Stimulated activated CD4-positive, alpha-beta T cell treated with anti-CD3 and anti-CD28 coated beads, Interleukin-1b, Interleukin-23, amount 100 ng/mL, for 1 hour (primary cell): Measurements from ENCODE around the gene FHAD1.

ENCODE experiments used
- DNase-seq, 2 donors: peaks; one replicate each; pipeline ENCODE4 v3.0.0-alpha.2; 2020; ENCODE audit warnings: low read depth in 2 of 2

FHAD1 gene

GRCh38 chr1:15218287-15219279 lies 28.4 kb upstream of the FHAD1 start:
- no peak for DNase-seq

GRCh38 chr1:15219280-15220023 lies 27.6 kb upstream of the FHAD1 start:
- no peak for DNase-seq

- DNase-seq, result no peak
These were observed 27.0 kb upstream of the FHAD1 start for GRCh38 chr1:15220024-15220392.

- DNase-seq, result no peak
These were observed 26.1 kb upstream of the FHAD1 start for GRCh38 chr1:15220825-15221431.

- DNase-seq, result no peak
These were observed 24.2 kb upstream of the FHAD1 start for GRCh38 chr1:15222653-15223303.

GRCh38 chr1:15224259-15224869 lies 22.7 kb upstream of the FHAD1 start:
- no peak for DNase-seq

- no peak for DNase-seq
These were observed 22.0 kb upstream of the FHAD1 start for GRCh38 chr1:15224974-15225373.

GRCh38 chr1:15225461-15225860 lies 21.6 kb upstream of the FHAD1 start:
- no peak for DNase-seq

GRCh38 chr1:15226388-15227255 lies 20.4 kb upstream of the FHAD1 start:
- no peak for DNase-seq

- DNase-seq, result no peak
These were observed 17.3 kb upstream of the FHAD1 start for GRCh38 chr1:15229707-15230131.

GRCh38 chr1:15231714-15232201 lies 15.3 kb upstream of the FHAD1 start:
- no peak for DNase-seq

GRCh38 chr1:15233689-15234088 lies 13.3 kb upstream of the FHAD1 start:
- DNase-seq, result no peak

GRCh38 chr1:15236321-15236721 lies 10.7 kb upstream of the FHAD1 start:
- DNase-seq, result no peak

GRCh38 chr1:15236746-15237145 lies 10.3 kb upstream of the FHAD1 start:
- no peak for DNase-seq

- DNase-seq, result no peak
These were observed 8.2 kb upstream of the FHAD1 start for GRCh38 chr1:15238789-15239188.

- DNase-seq, result no peak
These were observed 4.3 kb upstream of the FHAD1 start for GRCh38 chr1:15242766-15243165.

GRCh38 chr1:15243275-15244043 lies 3.6 kb upstream of the FHAD1 start:
- DNase-seq, result no peak

GRCh38 chr1:15244813-15245212 lies 2.2 kb upstream of the FHAD1 start:
- no peak for DNase-seq

GRCh38 chr1:15245593-15246360 lies 1.2 kb upstream of the FHAD1 start:
- DNase-seq, result no peak
